SK-N-SH (cell line): ENCODE measurements around the gene CCNK. TPM values are rescaled to one million over a fixed set of nuclear protein-coding genes. Genes with fewer than 3 reads are reported as not detected.

ENCODE experiments used
- CTCF ChIA-PET: fragments of 300-600, 350-600 bp; formaldehyde crosslinking; extraction: SDS; loops from one replicate; lab custom pipeline; 2021; lab: Yijun Ruan, JAX
- POLR2A ChIA-PET: fragments of 350-600 bp; sonication (Branson Sonifier 250); formaldehyde crosslinking; extraction: SDS; loops from one replicate; lab custom pipeline; 2020; ENCODE audit warnings: antibody characterized with exemption, inconsistent platforms; lab: Yijun Ruan, JAX
- DNase-seq: peaks from one replicate; pipeline ENCODE4 v3.0.0; 2012
- H2AFZ ChIP-seq: fragments of 200-600 bp; sonication (generic); 2 replicates; pipeline ENCODE4 v1.8.1; 2016; ENCODE audit warnings: antibody characterized with exemption, mild to moderate bottlenecking, low read depth
- H3F3A ChIP-seq: fragments of 200-600 bp; sonication (generic); replicated peaks from 2 replicates; pipeline ENCODE3; 2016; ENCODE audit warnings: antibody characterized with exemption, mild to moderate bottlenecking; ENCODE audit not compliant: insufficient read depth
- H3K27ac ChIP-seq, 2 experiments: fragments of 200-500 bp in 1 of 2; fragments of 200-600 bp in 1 of 2; sonication (Bioruptor generic) in 1 of 2; sonication (generic), shearing (Covaris generic) in 1 of 2; 2 replicates each; pipeline versions ENCODE4 v1.5.1 to v1.6.1; 2014 to 2016; ENCODE audit warnings: low read depth in 2 of 2, inconsistent platforms in 1 of 2, low read length in 1 of 2, mild to moderate bottlenecking in 1 of 2, mixed read lengths in 1 of 2
- H3K27me3 ChIP-seq: fragments of 200-600 bp; sonication (generic), shearing (Covaris generic); 2 replicates; pipeline ENCODE4 v1.6.1; 2016; ENCODE audit warnings: mixed run types; ENCODE audit not compliant: insufficient read depth
- H3K36me3 ChIP-seq, 2 experiments: fragments of 200-500 bp in 1 of 2; fragments of 200-600 bp in 1 of 2; sonication (Bioruptor generic) in 1 of 2; sonication (generic) in 1 of 2; replicated peaks in 1 of 2; 2 replicates each; pipeline versions ENCODE3 to v1.5.1; 2014 to 2016; ENCODE audit warnings: low read length in 1 of 2, mild to moderate bottlenecking in 1 of 2; ENCODE audit not compliant: insufficient read depth in 2 of 2, control insufficient read depth in 1 of 2
- H3K4me1 ChIP-seq, 2 experiments: fragments of 200-500 bp in 1 of 2; fragments of 200-600 bp in 1 of 2; sonication (Bioruptor generic) in 1 of 2; sonication (generic), shearing (Covaris generic) in 1 of 2; 2 replicates each; pipeline versions ENCODE4 v1.5.1 to v1.6.1; 2014 to 2016; ENCODE audit warnings: low read depth in 1 of 2, low read length in 1 of 2, mixed run types in 1 of 2; ENCODE audit not compliant: insufficient read depth in 2 of 2, control insufficient read depth in 1 of 2
- H3K4me2 ChIP-seq: fragments of 200-600 bp; sonication (generic), shearing (Covaris generic); 2 replicates; pipeline ENCODE4 v1.6.1; 2017; ENCODE audit warnings: mixed run types
- H3K4me3 ChIP-seq, 2 experiments: fragments of 200-500 bp in 1 of 2; fragments of 200-600 bp in 1 of 2; sonication (Bioruptor generic) in 1 of 2; sonication (generic), shearing (Covaris generic) in 1 of 2; 2 replicates each; pipeline versions ENCODE4 v1.5.1 to v1.8.1; 2014 to 2016; ENCODE audit warnings: low read depth in 2 of 2, inconsistent platforms in 1 of 2, low read length in 1 of 2, mild to moderate bottlenecking in 1 of 2, mixed read lengths in 1 of 2, moderate library complexity in 1 of 2
- H3K79me2 ChIP-seq: fragments of 200-600 bp; sonication (generic); 2 replicates; pipeline ENCODE4 v1.8.1; 2017; ENCODE audit warnings: mild to moderate bottlenecking; ENCODE audit not compliant: insufficient read depth
- H3K9ac ChIP-seq: fragments of 200-600 bp; sonication (generic); 2 replicates; pipeline ENCODE4 v1.6.1; 2017; ENCODE audit warnings: mixed run types
- H3K9me2 ChIP-seq: fragments of 200-600 bp; sonication (generic); 2 replicates; pipeline ENCODE4 v1.6.1; 2017; ENCODE audit warnings: mixed run types
- H3K9me3 ChIP-seq: fragments of 200-600 bp; sonication (generic); 2 replicates; pipeline ENCODE4 v1.6.1; 2017; ENCODE audit warnings: mixed run types, mild to moderate bottlenecking, moderate library complexity
- H4K20me1 ChIP-seq: fragments of 200-600 bp; sonication (generic); 2 replicates; pipeline ENCODE4 v1.6.1; 2017; ENCODE audit warnings: mild to moderate bottlenecking, mixed run types; ENCODE audit not compliant: insufficient read depth
- CTCF ChIP-seq: fragments of 200-600 bp; sonication (generic); IDR thresholded peaks from 2 replicates; pipeline ENCODE4 v1.6.1; 2017; ENCODE audit warnings: antibody characterized with exemption, mild to moderate bottlenecking, moderate library complexity
- ELF1 ChIP-seq: IDR thresholded peaks from 2 replicates; pipeline ENCODE4 v1.4.0; 2012
- EP300 ChIP-seq, 2 experiments: IDR thresholded peaks; 2 replicates each; pipeline versions ENCODE4 v1.4.0 to v1.6.1; 2012; ENCODE audit warnings: borderline replicate concordance in 1 of 2, low read depth in 1 of 2, low read length in 1 of 2
- EZH2phosphoT487 ChIP-seq: fragments of 200-600 bp; sonication (generic); IDR thresholded peaks from 2 replicates; pipeline ENCODE4 v1.6.1; 2017; ENCODE audit warnings: low read depth, mixed run types, mild to moderate bottlenecking, antibody characterized with exemption, moderate library complexity, borderline replicate concordance
- FOSL2 ChIP-seq: IDR thresholded peaks from 2 replicates; pipeline ENCODE4 v1.4.0; 2012; ENCODE audit warnings: low read depth, mild to moderate bottlenecking, moderate library complexity, borderline replicate concordance
- FOXM1 ChIP-seq: IDR thresholded peaks from 2 replicates; pipeline ENCODE4 v1.4.0; 2012; ENCODE audit warnings: low read depth, mild to moderate bottlenecking
- GATA2 ChIP-seq: sonication (generic); formaldehyde crosslinking; IDR thresholded peaks from 2 replicates; pipeline ENCODE4 v1.5.0; 2020; ENCODE audit warnings: mild to moderate bottlenecking, missing genetic modification reagents
- MAX ChIP-seq: IDR thresholded peaks from 2 replicates; pipeline ENCODE4 v1.4.0; 2012; ENCODE audit warnings: low read depth
- MEF2A ChIP-seq: IDR thresholded peaks from 2 replicates; pipeline ENCODE4 v1.4.0; 2012; ENCODE audit warnings: low read depth, borderline replicate concordance
- MXI1 ChIP-seq: IDR thresholded peaks from 2 replicates; pipeline ENCODE4 v1.6.1; 2012; ENCODE audit warnings: mild to moderate bottlenecking, low read depth, low read length, improper control_type of control experiment
- NFIC ChIP-seq: IDR thresholded peaks from 2 replicates; pipeline ENCODE4 v1.4.0; 2012; ENCODE audit warnings: borderline replicate concordance
- PBX3 ChIP-seq: IDR thresholded peaks from 2 replicates; pipeline ENCODE4; 2012
- RCOR1 ChIP-seq: fragments of 150-350 bp; IDR thresholded peaks from 2 replicates; pipeline ENCODE4 v1.6.1; 2017; ENCODE audit warnings: antibody characterized with exemption, low read length
- RFX5 ChIP-seq: IDR thresholded peaks from 2 replicates; pipeline ENCODE4 v1.6.1; 2012; ENCODE audit warnings: mild to moderate bottlenecking, improper control_type of control experiment, low read length
- RXRA ChIP-seq: IDR thresholded peaks from 2 replicates; pipeline ENCODE4 v1.4.0; 2012; ENCODE audit warnings: low read depth, mild to moderate bottlenecking, borderline replicate concordance
- SMC3 ChIP-seq: IDR thresholded peaks from 2 replicates; pipeline ENCODE4 v1.6.1; 2012; ENCODE audit warnings: low read depth, low read length, improper control_type of control experiment
- TCF12 ChIP-seq: IDR thresholded peaks from 2 replicates; pipeline ENCODE4 v1.4.0; 2012
- TEAD4 ChIP-seq: IDR thresholded peaks from 2 replicates; pipeline ENCODE4 v1.4.0; 2012; ENCODE audit warnings: mild to moderate bottlenecking, borderline replicate concordance; ENCODE audit not compliant: insufficient read depth
- WGBS: methylation state at CpG from one replicate; pipeline ENCODE4 v1.1.6; 2017; ENCODE audit warnings: low lambda C conversion rate; 5-methylcytosine and 5-hydroxymethylcytosine counted together
- polyA plus RNA-seq, 3 experiments: library from polyadenylated mRNA; depleted of rRNA; stranded (reverse); fragments of >200 nt; gene quantifications; 2 replicates each; pipeline ENCODE4 v1.2.3, GENCODE V29; 2012

The CCNK gene
- polyA plus RNA-seq, 1 of the 3 experiments (the other 2 are of a cell fraction): 14.6 TPM

- POLR2A ChIA-PET: no interaction called here
- CTCF ChIA-PET: interaction anchor here (0.6 kb wide), 1 partner anchor 26 kb away, joined by 3 read pairs; no protein-coding TSS in a partner anchor
- H3K4me3 ChIP-seq: no peak overlapping the region
- H3F3A ChIP-seq: peaks cover 6% of the 10 kb centered on the region
- no peaks in the 10 kb centered on the region for H3K9me3 ChIP-seq
- no peaks in the 10 kb centered on the region for H4K20me1 ChIP-seq
- peaks cover 37 to 53% of the 10 kb centered on the region in 2 experiments for H3K36me3 ChIP-seq
- H2AFZ ChIP-seq: no peak overlapping the region
- H3K79me2 ChIP-seq: peaks cover 14% of the 10 kb centered on the region; the same call in 1 of the 2 replicates
- no peaks in the 10 kb centered on the region for H3K27me3 ChIP-seq
- no peaks in the 10 kb centered on the region for H3K4me1 ChIP-seq
- H3K4me2 ChIP-seq: no peak overlapping the region
- H3K27ac ChIP-seq: no peak overlapping the region
- TF ChIP-seq FOXM1 (no peak), CTCF (no peak), SMC3 (no peak), NFIC (no peak), MAX (no peak), TCF12 (no peak), MXI1 (no peak), FOSL2 (no peak), PBX3 (no peak), EP300 (IDR thresholded peaks at IDR 0.05; ENCODE audit: borderline replicate concordance in 1 of 2, low read depth in 1 of 2, low read length in 1 of 2) (no peak), TEAD4 (no peak), RCOR1 (no peak), RFX5 (no peak), ELF1 (no peak), EZH2phosphoT487 (no peak), GATA2 (CRISPR knock-in tag) (no peak), RXRA (no peak), MEF2A (no peak)
- H3K9me2 ChIP-seq: no peaks in the 10 kb centered on the region
- WGBS: 91% methylated on average over 4 of the region's 4 CpGs
- DNase-seq: no peak
- no peak overlapping the region for H3K9ac ChIP-seq
These were observed 28.2 kb upstream of the CCNK start for GRCh38 chr14:99452968-99453367.
